Nephron (organoid): Measurements from ENCODE around the gene MAPK10.
A peak's percentile ranks its signal among the peaks of the same experiment; 100 is the strongest.

Source experiments
- H3K27ac Mint-ChIP-seq, 3 experiments: 2 replicates each; pipeline ENCODE4 v1.8.0; 2020; ENCODE audit warnings: mixed read lengths in 3 of 3, mild to moderate bottlenecking in 2 of 3, moderate library complexity in 1 of 3
- H3K27me3 Mint-ChIP-seq: 2 replicates; pipeline ENCODE4 v1.8.0; 2021; ENCODE audit warnings: low read depth, mild to moderate bottlenecking, moderate library complexity, mixed read lengths
- H3K36me3 Mint-ChIP-seq: 2 replicates; pipeline ENCODE4 v1.8.0; 2020; ENCODE audit warnings: low read depth, mixed read lengths
- H3K4me1 Mint-ChIP-seq: 2 replicates; pipeline ENCODE4 v1.8.0; 2020; ENCODE audit warnings: mixed read lengths
- H3K4me3 Mint-ChIP-seq, 3 experiments: 2 replicates each; pipeline ENCODE4 v1.8.0; 2020; ENCODE audit warnings: mild to moderate bottlenecking in 3 of 3, mixed read lengths in 3 of 3, moderate library complexity in 2 of 3
- H3K9me3 Mint-ChIP-seq: 2 replicates; pipeline ENCODE4 v1.8.0; 2020; ENCODE audit warnings: mixed read lengths
- CTCF ChIP-seq, 3 experiments: fragments of 200-600 bp; sonication (generic); IDR thresholded peaks; one replicate each; pipeline ENCODE4 v1.5.0; 2021; ENCODE audit warnings: antibody characterized with exemption in 3 of 3; ENCODE audit not compliant: unreplicated experiment in 3 of 3

The MAPK10 gene

GRCh38 chr4:86058621-86059020 lies 301.2 kb downstream of the MAPK10 start:
- peaks cover 36% of the 10 kb centered on the region for H3K4me1 Mint-ChIP-seq
- no peaks in the 10 kb centered on the region for H3K27me3 Mint-ChIP-seq
- no peak overlapping the region for H3K4me3 Mint-ChIP-seq
- H3K27ac Mint-ChIP-seq, result peak overlapping the region in 1 of 3 experiments; percentile 41
- TF ChIP-seq CTCF (IDR thresholded peaks at IDR 0.05; ENCODE audit: unreplicated experiment in 3 of 3), result no peak
- no peaks in the 10 kb centered on the region for H3K9me3 Mint-ChIP-seq
- peaks cover 14% of the 10 kb centered on the region for H3K36me3 Mint-ChIP-seq

- no peak for TF ChIP-seq CTCF (IDR thresholded peaks at IDR 0.05; ENCODE audit: unreplicated experiment in 3 of 3)
- Mint-ChIP-seq H3K27me3 (no peaks in the 10 kb centered on the region), H3K36me3 (peaks cover 9% of the 10 kb centered on the region), H3K27ac (peak overlapping the region; percentile 30 to 45 (median 42)), H3K9me3 (no peaks in the 10 kb centered on the region), H3K4me1 (peaks cover 36% of the 10 kb centered on the region), H3K4me3 (peak overlapping the region in 1 of 3 experiments; percentile 61)
These were observed 304.0 kb downstream of the MAPK10 start for GRCh38 chr4:86055898-86056297.

- peaks cover 2% of the 10 kb centered on the region for H3K36me3 Mint-ChIP-seq
- no peak for TF ChIP-seq CTCF (IDR thresholded peaks at IDR 0.05; ENCODE audit: unreplicated experiment in 3 of 3)
- H3K9me3 Mint-ChIP-seq, result no peaks in the 10 kb centered on the region
- H3K4me1 Mint-ChIP-seq, result peaks cover 31% of the 10 kb centered on the region
- peak overlapping the region in 1 of 3 experiments; percentile 10 for H3K4me3 Mint-ChIP-seq
- peak overlapping the region; percentile 13 to 67 (median 60) for H3K27ac Mint-ChIP-seq
- H3K27me3 Mint-ChIP-seq, result no peaks in the 10 kb centered on the region
These were observed 305.4 kb downstream of the MAPK10 start for GRCh38 chr4:86054286-86055032.

GRCh38 chr4:86050496-86050895 lies 309.4 kb downstream of the MAPK10 start:
- Mint-ChIP-seq H3K27me3 (no peaks in the 10 kb centered on the region), H3K36me3 (no peaks in the 10 kb centered on the region), H3K4me3 (no peak overlapping the region), H3K9me3 (no peaks in the 10 kb centered on the region), H3K27ac (no peak overlapping the region), H3K4me1 (peaks cover 15% of the 10 kb centered on the region)
- TF ChIP-seq CTCF (IDR thresholded peaks at IDR 0.05; ENCODE audit: unreplicated experiment in 3 of 3), result no peak

GRCh38 chr4:86048426-86048825 lies 311.4 kb downstream of the MAPK10 start:
- Mint-ChIP-seq H3K27me3 (no peaks in the 10 kb centered on the region), H3K27ac (no peak overlapping the region), H3K4me1 (no peaks in the 10 kb centered on the region), H3K9me3 (no peaks in the 10 kb centered on the region), H3K36me3 (no peaks in the 10 kb centered on the region), H3K4me3 (no peak overlapping the region)
- no peak for TF ChIP-seq CTCF (IDR thresholded peaks at IDR 0.05; ENCODE audit: unreplicated experiment in 3 of 3)

GRCh38 chr4:86044593-86044985 lies 315.3 kb downstream of the MAPK10 start:
- TF ChIP-seq CTCF (IDR thresholded peaks at IDR 0.05; ENCODE audit: unreplicated experiment in 3 of 3), result no peak
- H3K27me3 Mint-ChIP-seq, result no peaks in the 10 kb centered on the region
- no peak overlapping the region for H3K4me3 Mint-ChIP-seq
- peak overlapping the region in 2 of 3 experiments; percentile 22 to 39 for H3K27ac Mint-ChIP-seq
- H3K4me1 Mint-ChIP-seq, result no peaks in the 10 kb centered on the region
- peaks cover 15% of the 10 kb centered on the region for H3K36me3 Mint-ChIP-seq
- peaks cover 5% of the 10 kb centered on the region for H3K9me3 Mint-ChIP-seq
